ENCODE data around the gene PLEKHG1.

Gene PLEKHG1

GRCh38 chr6:150599199-150600009 lies at the start of gene PLEKHG1:
TSS of gene PLEKHG1 (plus strand) at chr6:150599885. CDS start at chr6:150733682, 133,797 bp downstream.
- peak; percentile 52 for DNase-seq

GRCh38 chr6:150550244-150550643 lies 49.4 kb upstream of the PLEKHG1 start:
- DNase-seq, result no peak

- no peak for DNase-seq
Measured at GRCh38 chr6:150557043-150557599, 42.6 kb upstream of the PLEKHG1 start.

GRCh38 chr6:150560004-150560883 lies 39.4 kb upstream of the PLEKHG1 start:
- DNase-seq, result no peak

- no peak for DNase-seq
Measured at GRCh38 chr6:150560884-150561219, 38.8 kb upstream of the PLEKHG1 start.

- DNase-seq, result no peak
Measured at GRCh38 chr6:150565945-150566344, 33.7 kb upstream of the PLEKHG1 start.

GRCh38 chr6:150566486-150566885 lies 33.2 kb upstream of the PLEKHG1 start:
- DNase-seq, result no peak

GRCh38 chr6:150567380-150567779 lies 32.3 kb upstream of the PLEKHG1 start:
- no peak for DNase-seq

GRCh38 chr6:150567823-150568383 lies 31.8 kb upstream of the PLEKHG1 start:
- DNase-seq, result no peak

- DNase-seq, result no peak
Measured at GRCh38 chr6:150568560-150568959, 31.1 kb upstream of the PLEKHG1 start.

GRCh38 chr6:150569161-150569560 lies 30.5 kb upstream of the PLEKHG1 start:
- no peak for DNase-seq

- no peak for DNase-seq
Measured at GRCh38 chr6:150573041-150573681, 26.5 kb upstream of the PLEKHG1 start.

GRCh38 chr6:150575836-150576235 lies 23.8 kb upstream of the PLEKHG1 start:
- no peak for DNase-seq

GRCh38 chr6:150576651-150577226 lies 22.9 kb upstream of the PLEKHG1 start:
- no peak for DNase-seq

- no peak for DNase-seq
Measured at GRCh38 chr6:150579611-150580010, 20.1 kb upstream of the PLEKHG1 start.

GRCh38 chr6:150580489-150580888 lies 19.2 kb upstream of the PLEKHG1 start:
- DNase-seq, result no peak

GRCh38 chr6:150584065-150584464 lies 15.6 kb upstream of the PLEKHG1 start:
- DNase-seq, result no peak

- DNase-seq, result no peak
Measured at GRCh38 chr6:150584596-150584995, 15.1 kb upstream of the PLEKHG1 start.

GRCh38 chr6:150586850-150587359 lies 12.8 kb upstream of the PLEKHG1 start:
- no peak for DNase-seq

- DNase-seq, result no peak
Measured at GRCh38 chr6:150587637-150588036, 12.0 kb upstream of the PLEKHG1 start.

- DNase-seq, result no peak
Measured at GRCh38 chr6:150588888-150589499, 10.7 kb upstream of the PLEKHG1 start.

- DNase-seq, result no peak
Measured at GRCh38 chr6:150589852-150590251, 9.8 kb upstream of the PLEKHG1 start.
